ENCODE measurements around the gene EXOC3L4.

GRCh38 chr14:103073367-103073875 is 21.1 kb upstream of the EXOC3L4 start:
- TF ChIP-seq POLR2AphosphoS5 (IDR thresholded peaks at IDR 0.05; ENCODE audit: low read depth, low read length) = no peak
- no peak for TF ChIP-seq TAF1 (IDR thresholded peaks at IDR 0.05; ENCODE audit: borderline replicate concordance, insufficient read depth, low read length)
- no peak for TF ChIP-seq REST (IDR thresholded peaks at IDR 0.05; ENCODE audit: insufficient read depth in 1 of 2, low read depth in 2 of 2, low read length in 2 of 2)
- TF ChIP-seq SIN3A (IDR thresholded peaks at IDR 0.05; ENCODE audit: borderline replicate concordance, insufficient read depth, low read length) = no peak
- TF ChIP-seq FOXP2 (optimal IDR thresholded peaks at IDR 0.05; ENCODE audit: borderline replicate concordance, extremely low read depth, extremely low read length, insufficient read depth) = no peak
